GM19467 (cell line): ENCODE measurements around the gene VAT1L.
"Not testable (repeated sequence)": the region's sequence is repeated elsewhere in the genome, so short reads cannot be mapped to it uniquely, and the experiment has no call there.

Experiments used
- ATAC-seq: cut with Tn5 transposase; IDR thresholded peaks from one replicate; pipeline ENCODE4 v1.9.1; 2021; ENCODE audit warnings: mild to moderate bottlenecking, moderate library complexity; ENCODE audit not compliant: unreplicated experiment

Gene VAT1L

GRCh38 chr16:77947590-77947989 lies 159.2 kb downstream of the VAT1L start:
- not testable (repeated sequence) for ATAC-seq

DNA sequence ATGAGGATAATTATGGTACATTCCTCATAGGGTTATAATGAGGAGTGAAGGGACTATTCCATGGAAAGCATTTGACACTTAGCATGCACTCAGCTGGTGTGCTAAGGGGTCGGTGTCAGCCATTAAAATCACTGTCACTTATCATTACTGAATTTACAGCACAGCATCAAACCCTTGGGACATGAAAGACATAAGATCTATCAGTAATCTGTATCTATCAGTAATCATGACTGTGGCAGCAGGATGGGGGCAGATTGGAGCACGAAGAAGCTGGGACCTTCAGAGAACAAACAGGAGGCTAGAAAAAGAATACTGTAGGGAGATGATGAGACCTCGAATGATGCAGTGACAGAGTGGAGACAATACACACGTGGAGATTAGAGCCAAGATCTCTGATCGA lies 160.5 kb downstream of the VAT1L start:
- no peak for ATAC-seq

DNA sequence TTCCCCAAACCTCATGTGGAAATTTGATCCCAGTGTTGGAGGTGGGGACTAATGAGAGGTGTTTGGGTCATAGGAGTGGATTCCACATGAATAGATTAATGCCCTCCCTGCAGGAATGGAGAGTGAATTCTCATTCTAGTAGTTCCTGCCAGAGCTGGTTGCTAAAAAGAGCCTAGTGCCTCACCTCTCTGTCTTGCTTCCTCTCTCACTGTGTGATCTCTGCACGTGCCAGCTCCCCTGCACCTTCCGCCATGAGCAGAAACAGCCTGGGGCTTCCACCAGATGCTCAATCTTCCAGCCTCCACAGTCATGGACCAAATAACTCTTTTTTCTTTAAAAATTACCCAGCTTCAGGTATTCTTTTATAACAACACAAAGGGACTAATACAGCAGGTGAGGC lies 161.1 kb downstream of the VAT1L start:
- no peak for ATAC-seq

- no peak for ATAC-seq
These were observed 163.4 kb downstream of the VAT1L start for GRCh38 chr16:77951788-77952187.

- no peak for ATAC-seq
These were observed 166.8 kb downstream of the VAT1L start for GRCh38 chr16:77955127-77955526.

GRCh38 chr16:77956231-77956630 lies 167.9 kb downstream of the VAT1L start:
- no peak for ATAC-seq

DNA sequence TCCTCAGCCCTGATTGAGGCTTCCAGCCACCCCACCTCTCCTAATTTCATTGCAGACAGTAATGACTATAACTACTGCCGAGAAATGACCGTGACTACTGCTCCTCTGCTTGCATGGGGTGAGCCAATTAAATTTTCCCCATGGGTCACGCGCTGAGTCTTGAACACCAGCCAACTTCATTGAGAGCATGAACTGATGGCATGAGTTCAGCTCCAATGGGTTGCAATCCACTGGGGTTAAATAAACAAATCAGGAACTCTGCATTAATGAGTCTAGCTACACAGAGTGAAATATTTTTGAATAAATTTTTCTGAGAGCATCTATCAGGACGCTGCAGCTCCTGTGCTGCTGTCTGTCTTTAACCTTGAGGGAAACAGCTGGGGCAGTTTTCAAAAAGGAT lies 172.4 kb downstream of the VAT1L start:
- no peak for ATAC-seq

DNA sequence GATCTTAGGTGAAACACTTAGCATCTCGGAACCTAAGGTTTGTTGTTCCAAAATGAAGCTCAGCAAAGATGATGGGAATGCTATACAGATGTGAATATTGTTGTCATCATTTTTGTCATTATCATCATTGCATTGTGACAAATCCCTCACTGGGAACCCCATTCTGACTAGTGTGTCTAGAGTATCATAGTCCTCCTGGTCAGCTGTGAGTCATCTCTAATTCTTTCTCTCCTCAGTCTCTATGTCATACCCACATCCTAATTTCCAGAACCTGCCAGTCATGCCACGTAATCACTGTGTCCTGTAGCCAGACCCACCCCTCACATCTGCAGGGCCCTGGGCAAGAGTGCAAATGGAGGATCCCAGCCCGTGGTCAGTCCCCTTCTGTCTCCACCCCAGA lies 173.4 kb downstream of the VAT1L start:
- ATAC-seq: no peak

GRCh38 chr16:77962689-77963088 lies 174.3 kb downstream of the VAT1L start:
- ATAC-seq: no peak

DNA sequence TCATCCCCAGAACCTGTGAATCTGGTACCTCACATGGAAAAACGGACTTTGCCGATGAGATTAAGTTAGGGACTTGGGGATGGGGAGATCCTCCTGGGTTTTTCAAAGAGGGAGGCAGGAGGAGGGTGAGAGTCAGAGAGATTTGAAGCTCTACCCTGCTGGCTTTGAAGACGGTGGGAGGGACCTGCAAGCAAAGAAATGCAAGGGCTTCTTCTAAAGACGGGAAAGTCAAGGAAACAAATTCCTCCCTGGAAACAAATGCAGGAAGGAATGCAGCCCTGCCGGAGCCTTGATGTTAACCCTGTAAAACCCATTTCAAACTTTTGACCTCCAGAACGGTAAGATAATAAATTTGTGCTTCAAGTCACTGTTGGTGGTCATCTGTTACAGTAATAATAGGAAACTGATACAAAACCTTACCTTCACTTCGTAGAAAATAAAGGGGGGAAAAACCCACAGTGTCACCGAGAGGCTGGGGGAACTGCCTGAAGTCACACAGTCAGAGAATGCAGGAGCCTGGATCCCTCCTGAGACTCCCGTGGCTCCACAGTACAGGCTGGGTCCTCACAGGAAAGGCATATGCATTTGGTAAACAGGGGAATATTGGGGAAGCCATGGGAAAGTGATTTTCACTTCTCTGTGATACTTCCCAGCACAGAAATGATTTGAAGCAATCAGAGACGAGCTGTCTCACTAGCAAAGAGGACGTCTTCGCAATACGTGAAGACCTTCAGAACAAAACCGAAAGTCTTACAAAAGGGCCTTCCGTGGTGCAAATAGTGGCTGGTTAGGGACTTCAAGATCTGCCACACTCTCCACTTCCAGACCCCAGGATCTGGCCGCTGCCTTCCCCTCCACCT lies 175.1 kb downstream of the VAT1L start:
- no peak for ATAC-seq

GRCh38 chr16:77965346-77965745 lies 177.0 kb downstream of the VAT1L start:
- no peak for ATAC-seq

DNA sequence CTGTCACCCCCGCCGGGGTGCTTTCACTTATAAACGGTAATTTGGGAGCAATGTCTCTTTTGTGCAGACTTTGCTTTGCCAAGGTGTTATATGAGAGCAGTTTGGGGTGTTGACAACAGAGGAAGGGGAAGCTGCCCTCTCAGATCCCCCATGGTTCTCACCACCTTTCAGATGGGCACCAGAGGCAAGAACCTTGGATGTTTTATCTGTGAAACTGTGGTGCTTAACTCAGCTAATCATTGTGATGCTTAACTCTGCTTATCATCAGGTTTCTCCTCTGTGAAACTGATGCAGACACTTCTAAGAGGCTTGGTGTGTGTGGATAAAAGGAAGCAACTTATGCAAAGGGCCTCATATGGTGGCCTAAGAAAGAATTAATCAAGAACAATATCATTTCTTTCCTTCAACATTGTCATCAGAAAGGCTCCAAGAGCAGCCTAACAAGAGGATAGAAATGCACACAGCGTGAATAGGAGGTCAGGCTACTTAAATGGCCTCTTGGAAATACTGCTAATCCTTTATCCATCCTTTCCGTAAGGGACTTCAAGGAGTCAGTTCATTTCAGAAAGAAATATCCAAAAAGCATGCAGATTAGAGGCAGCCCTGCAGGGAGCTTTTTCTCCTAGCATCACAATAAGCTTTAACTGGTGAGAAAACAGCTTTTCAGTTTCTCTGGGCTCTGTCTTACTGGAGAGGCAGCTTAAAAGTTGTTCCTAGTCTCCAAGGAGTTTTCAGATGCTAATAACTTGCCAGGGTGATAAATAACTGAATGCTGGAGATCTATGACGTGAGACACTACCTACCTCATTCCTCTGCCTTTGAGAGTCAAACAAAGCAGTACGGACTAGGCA lies 178.9 kb downstream of the VAT1L start:
- no peak for ATAC-seq

- ATAC-seq: no peak
These were observed 181.5 kb downstream of the VAT1L start for GRCh38 chr16:77969861-77970260.

DNA sequence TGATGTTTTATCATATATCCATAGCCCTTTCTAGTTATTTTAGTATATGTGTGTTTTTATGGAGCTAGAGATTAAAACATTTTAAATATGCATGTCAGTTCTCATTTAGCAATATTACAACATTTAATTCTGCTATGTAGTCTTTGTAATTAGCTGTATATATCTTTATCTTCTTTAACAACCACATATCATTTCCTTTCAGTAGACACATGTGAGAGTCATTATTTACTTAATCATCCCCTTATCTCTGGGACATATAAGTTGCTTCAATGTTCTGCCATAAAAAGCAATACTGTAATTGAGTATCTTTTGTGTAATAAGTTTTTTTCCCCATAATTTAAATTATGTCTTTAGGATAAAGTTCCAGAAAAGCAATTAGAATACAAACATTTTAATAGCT lies 182.0 kb downstream of the VAT1L start:
- ATAC-seq: no peak

GRCh38 chr16:77971306-77972061 lies 183.1 kb downstream of the VAT1L start:
- peak; percentile 63 for ATAC-seq

- no peak for ATAC-seq
These were observed 183.7 kb downstream of the VAT1L start for GRCh38 chr16:77972062-77972392.

DNA sequence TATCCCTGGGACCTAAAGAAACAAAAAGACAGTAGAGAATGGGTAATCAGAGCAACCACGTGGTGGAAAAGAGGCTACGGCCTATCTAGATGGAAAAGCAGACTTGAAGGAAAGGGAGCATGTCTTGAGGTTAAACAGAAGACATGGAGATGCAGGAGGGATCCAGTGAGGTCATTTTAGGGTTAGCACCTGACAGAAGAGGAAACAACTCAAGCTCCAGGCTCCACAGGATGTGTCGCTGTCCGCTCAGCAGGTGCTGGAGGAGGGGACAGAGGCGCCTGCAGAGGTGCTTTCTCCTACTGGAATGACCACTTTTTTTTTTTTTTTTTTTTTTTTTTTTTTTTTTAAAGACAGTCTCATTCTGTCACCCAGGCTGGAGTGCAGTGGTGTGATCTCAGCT lies 186.5 kb downstream of the VAT1L start:
- no peak for ATAC-seq

GRCh38 chr16:77975942-77976341 lies 187.6 kb downstream of the VAT1L start:
- no peak for ATAC-seq

GRCh38 chr16:77977339-77977738 lies 189.0 kb downstream of the VAT1L start:
- ATAC-seq: no peak

- no peak for ATAC-seq
These were observed 196.7 kb downstream of the VAT1L start for GRCh38 chr16:77985111-77985510.

DNA sequence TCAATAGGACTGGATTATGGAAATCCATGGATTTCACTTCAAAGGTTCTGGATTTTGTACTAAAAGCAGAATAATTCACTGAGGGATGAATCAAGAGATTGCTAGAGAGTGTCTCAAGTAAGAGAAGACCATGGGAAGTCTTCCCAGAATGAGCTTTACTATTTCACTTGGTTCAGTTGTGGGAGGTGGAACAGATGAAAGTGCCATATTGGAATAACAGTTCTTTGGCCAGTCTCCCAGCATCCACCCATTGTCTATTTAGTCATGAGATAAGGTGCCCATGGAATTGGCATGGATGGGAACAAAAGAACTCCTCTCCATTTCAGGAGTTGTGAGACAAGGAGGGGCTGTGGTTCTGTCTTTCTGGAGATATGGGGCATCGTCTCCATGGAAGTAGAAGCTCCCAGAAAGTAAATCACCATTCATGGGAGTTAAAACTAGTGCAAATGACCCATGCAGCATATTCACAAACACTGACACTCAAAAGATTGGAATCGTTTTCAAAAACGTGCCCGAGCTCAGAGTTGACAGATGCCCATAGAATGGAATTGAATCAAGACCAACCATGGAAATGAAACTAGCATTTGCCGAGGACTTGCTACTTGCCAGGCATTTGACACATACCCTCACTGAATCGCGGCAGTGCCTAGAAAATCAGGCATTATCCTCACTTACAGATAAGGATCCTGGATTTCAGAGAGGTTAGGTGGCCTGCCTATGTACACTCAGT lies 197.8 kb downstream of the VAT1L start:
- no peak for ATAC-seq
